Hepatocyte (in vitro differentiated cells): ENCODE results near the gene SLC12A5. TPM values are rescaled to one million over a fixed set of nuclear protein-coding genes. Genes with fewer than 3 reads are reported as not detected.

ENCODE experiments used
- DNase-seq: peaks from one replicate; pipeline ENCODE4 v3.0.0-alpha.2; 2016; ENCODE audit warnings: low spot score
- H2AFZ ChIP-seq: fragments of 200-600 bp; sonication (generic); 2 replicates; pipeline ENCODE4 v1.6.0; 2016; ENCODE audit warnings: antibody characterized with exemption, mild to moderate bottlenecking
- H3K27ac ChIP-seq: fragments of 200-600 bp; sonication (generic); 2 replicates; pipeline ENCODE4 v1.5.1; 2016; ENCODE audit warnings: mild to moderate bottlenecking
- H3K27me3 ChIP-seq: fragments of 200-600 bp; sonication (generic); 2 replicates; pipeline ENCODE4 v1.6.1; 2016
- H3K36me3 ChIP-seq: fragments of 200-600 bp; sonication (generic); replicated peaks from 2 replicates; pipeline ENCODE4 v1.5.1; 2016; ENCODE audit warnings: low read depth; ENCODE audit not compliant: insufficient read depth
- H3K4me1 ChIP-seq: fragments of 200-600 bp; sonication (generic); 2 replicates; pipeline ENCODE4 v1.5.1; 2016; ENCODE audit warnings: mild to moderate bottlenecking, moderate library complexity; ENCODE audit not compliant: insufficient read depth
- H3K4me2 ChIP-seq: fragments of 200-600 bp; sonication (generic); 2 replicates; pipeline ENCODE4 v1.6.0; 2016
- H3K4me3 ChIP-seq: fragments of 200-600 bp; sonication (generic); 2 replicates; pipeline ENCODE4 v1.5.1; 2016; ENCODE audit warnings: mild to moderate bottlenecking
- H3K79me2 ChIP-seq: fragments of 200-600 bp; sonication (generic); 2 replicates; pipeline ENCODE4 v1.6.0; 2017; ENCODE audit warnings: mild to moderate bottlenecking
- H3K9me2 ChIP-seq: fragments of 200-600 bp; sonication (generic); replicated peaks from 2 replicates; pipeline ENCODE4 v1.6.0; 2017; ENCODE audit warnings: mild to moderate bottlenecking; ENCODE audit not compliant: insufficient read depth
- H3K9me3 ChIP-seq: fragments of 200-600 bp; sonication (generic); 2 replicates; pipeline ENCODE4 v1.5.1; 2016; ENCODE audit warnings: low read depth, mild to moderate bottlenecking
- H4K20me1 ChIP-seq: fragments of 200-600 bp; sonication (generic); 2 replicates; pipeline ENCODE4 v1.6.0; 2016; ENCODE audit warnings: mild to moderate bottlenecking; ENCODE audit not compliant: insufficient read depth, poor library complexity, severe bottlenecking
- CTCF ChIP-seq: fragments of 200-600 bp; sonication (generic); IDR thresholded peaks from 2 replicates; pipeline ENCODE4 v1.5.1; 2016; ENCODE audit warnings: antibody characterized with exemption, mild to moderate bottlenecking; ENCODE audit not compliant: poor library complexity
- EZH2 ChIP-seq: fragments of 200-600 bp; sonication (generic); IDR thresholded peaks from 2 replicates; pipeline ENCODE4 v1.6.1; 2016; ENCODE audit warnings: antibody characterized with exemption, mild to moderate bottlenecking, borderline replicate concordance
- EZH2phosphoT487 ChIP-seq: fragments of 200-600 bp; sonication (generic); IDR thresholded peaks from one replicate; pipeline ENCODE4 v1.6.1; 2018; ENCODE audit warnings: antibody characterized with exemption, mild to moderate bottlenecking, low read depth, moderate library complexity; ENCODE audit not compliant: unreplicated experiment, severe bottlenecking
- WGBS: methylation state at CpG from one replicate; pipeline ENCODE4 v1.1.6; 2016; ENCODE audit warnings: low lambda C conversion rate; ENCODE audit errors: missing lambda C conversion rate; 5-methylcytosine and 5-hydroxymethylcytosine counted together
- polyA plus RNA-seq: library from polyadenylated mRNA; unstranded; fragments of >200 nt; fragmentation: Nextera tagmentation; extraction: Ambion mirVana; gene quantifications from 2 replicates; pipeline ENCODE4 v1.2.1, GENCODE V29; 2016
- total RNA-seq: library from RNA; depleted of rRNA; stranded (reverse); fragments of >200 nt; gene quantifications from 2 replicates; pipeline ENCODE4 v1.2.3, GENCODE V29; 2014

The SLC12A5 gene
- total and polyA plus RNA-seq, 2 experiments from 2014 or later, result 0.57 to 3.1 TPM

- TF ChIP-seq EZH2 (no peak), CTCF (no peak), EZH2phosphoT487 (no peak)
- no peak for DNase-seq
- Histone ChIP-seq H3K27ac (no peak overlapping the region), H2AFZ (no peak overlapping the region), H3K9me2 (no peaks in the 10 kb centered on the region), H3K4me2 (no peak overlapping the region), H3K4me1 (no peaks in the 10 kb centered on the region), H3K36me3 (no peaks in the 10 kb centered on the region), H3K27me3 (peaks cover 60% of the 10 kb centered on the region), H3K9me3 (no peaks in the 10 kb centered on the region), H3K79me2 (no peaks in the 10 kb centered on the region), H3K4me3 (no peak overlapping the region), H4K20me1 (no peaks in the 10 kb centered on the region)
- WGBS, result 93% methylated on average over 3 of the region's 3 CpGs
These were observed 5.0 kb downstream of the SLC12A5 start for GRCh38 chr20:46034039-46034438.

- Histone ChIP-seq H4K20me1 (no peaks in the 10 kb centered on the region), H3K4me3 (no peak overlapping the region), H3K9me2 (no peaks in the 10 kb centered on the region), H2AFZ (no peak overlapping the region), H3K27ac (no peak overlapping the region), H3K79me2 (no peaks in the 10 kb centered on the region), H3K27me3 (peaks cover 50% of the 10 kb centered on the region), H3K4me1 (no peaks in the 10 kb centered on the region), H3K9me3 (no peaks in the 10 kb centered on the region), H3K36me3 (no peaks in the 10 kb centered on the region), H3K4me2 (no peak overlapping the region)
- 73% methylated on average over 4 of the region's 5 CpGs for WGBS
- DNase-seq, result no peak
- TF ChIP-seq EZH2 (no peak), CTCF (no peak), EZH2phosphoT487 (no peak)
These were observed 6.2 kb downstream of the SLC12A5 start for GRCh38 chr20:46035253-46035652.

- Histone ChIP-seq H3K27ac (no peak overlapping the region), H3K27me3 (peaks cover 45% of the 10 kb centered on the region), H3K9me2 (no peaks in the 10 kb centered on the region), H3K4me1 (no peaks in the 10 kb centered on the region), H2AFZ (no peak overlapping the region), H3K9me3 (no peaks in the 10 kb centered on the region), H3K4me3 (no peak overlapping the region), H3K79me2 (no peaks in the 10 kb centered on the region), H3K4me2 (no peak overlapping the region), H3K36me3 (no peaks in the 10 kb centered on the region), H4K20me1 (no peaks in the 10 kb centered on the region)
- TF ChIP-seq EZH2, result no peak
- TF ChIP-seq CTCF, result no peak
- no peak for TF ChIP-seq EZH2phosphoT487
- DNase-seq, result no peak
- WGBS, result 78% methylated on average over 5 of the region's 6 CpGs
These were observed 6.7 kb downstream of the SLC12A5 start for GRCh38 chr20:46035713-46036112.

GRCh38 chr20:46036370-46036769 lies 7.4 kb downstream of the SLC12A5 start:
- no peaks in the 10 kb centered on the region for H3K36me3 ChIP-seq
- no peak overlapping the region for H3K27ac ChIP-seq
- no peaks in the 10 kb centered on the region for H3K9me2 ChIP-seq
- no peak overlapping the region for H2AFZ ChIP-seq
- no peaks in the 10 kb centered on the region for H3K79me2 ChIP-seq
- H3K9me3 ChIP-seq, result no peaks in the 10 kb centered on the region
- 94% methylated on average over 8 of the region's 8 CpGs for WGBS
- H3K4me3 ChIP-seq, result no peak overlapping the region
- DNase-seq, result no peak
- no peak overlapping the region for H3K4me2 ChIP-seq
- H3K27me3 ChIP-seq, result peaks cover 39% of the 10 kb centered on the region
- no peak for TF ChIP-seq EZH2
- no peak for TF ChIP-seq EZH2phosphoT487
- TF ChIP-seq CTCF, result no peak
- no peaks in the 10 kb centered on the region for H3K4me1 ChIP-seq
- no peaks in the 10 kb centered on the region for H4K20me1 ChIP-seq
